Measurements from ENCODE around the gene SKAP1. TPM values are rescaled to one million over a fixed set of nuclear protein-coding genes. Genes with fewer than 3 reads are reported as not detected.
A peak's percentile ranks its signal among the peaks of the same experiment; 100 is the strongest.
"Not testable (repeated sequence)": the region's sequence is repeated elsewhere in the genome, so short reads cannot be mapped to it uniquely, and the experiment has no call there.

The SKAP1 gene
- total RNA-seq, 5 donors from 2014 or later (not counting 1 experiment from before 2014, with no cell fraction given), result 71.5 to 142 (median 80.4) TPM

DNA sequence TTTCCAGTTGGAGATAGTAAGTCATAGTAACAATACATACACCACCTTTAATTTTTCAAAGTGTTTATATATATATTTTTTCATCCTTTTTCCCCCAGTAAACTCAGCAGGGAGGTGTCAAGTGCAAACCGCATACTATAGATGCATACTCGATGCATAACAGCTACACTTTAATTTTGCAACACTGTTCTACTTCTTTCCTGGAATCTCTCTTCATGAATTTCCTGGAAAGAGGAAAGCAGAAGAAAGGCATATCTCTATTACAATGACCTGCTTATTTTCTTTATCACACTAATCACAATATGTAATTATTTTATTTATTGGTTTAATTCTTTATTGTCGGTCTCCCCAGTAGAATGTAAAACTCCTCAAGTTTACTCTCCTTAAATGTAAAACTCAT is 182.4 kb downstream of the SKAP1 start:
- Mint-ChIP-seq H3K4me1 (peaks cover 43 to 48% (median 43%) of the 10 kb centered on the region in 3 donors), H3K27me3 (no peaks in the 10 kb centered on the region), H3K4me3 (no peak overlapping the region), H3K36me3 (peaks cover 8% of the 10 kb centered on the region), H3K9me3 (no peaks in the 10 kb centered on the region), H3K27ac (no peak overlapping the region)
- Histone ChIP-seq H3K9me3 (no peaks in the 10 kb centered on the region), H3K4me1 (ENCODE audit: control insufficient read depth in 1 of 2, extremely low read depth in 1 of 2, insufficient read depth in 2 of 2, low read length in 2 of 2) (peaks cover 4 to 5% of the 10 kb centered on the region in 2 experiments), H3K4me3 (ENCODE audit: control insufficient read depth in 1 of 2, extremely low read depth in 1 of 2, low read length in 1 of 2) (no peak overlapping the region), H3K27ac (ENCODE audit: low read length) (no peak overlapping the region), H3K36me3 (ENCODE audit: control insufficient read depth in 2 of 2, extremely low read depth in 1 of 2, insufficient read depth in 1 of 2, low read length in 1 of 2) (peaks cover 0 to 1% of the 10 kb centered on the region in 2 donors), H3K27me3 (replicated peaks in 1 of 2; ENCODE audit: control insufficient read depth in 2 of 2, extremely low read depth in 1 of 2, insufficient read depth in 2 of 2, low read length in 1 of 2) (no peaks in the 10 kb centered on the region)
- ChIA-PET CTCF (no interaction called here), POLR2A (no interaction called here)
- ATAC-seq (replicated peaks in 1 of 4) (no peak), DNase-seq (no peak)
- no CpG with 5 or more reads among the region's 3 CpGs for WGBS (ENCODE audit: insufficient coverage)

DNA sequence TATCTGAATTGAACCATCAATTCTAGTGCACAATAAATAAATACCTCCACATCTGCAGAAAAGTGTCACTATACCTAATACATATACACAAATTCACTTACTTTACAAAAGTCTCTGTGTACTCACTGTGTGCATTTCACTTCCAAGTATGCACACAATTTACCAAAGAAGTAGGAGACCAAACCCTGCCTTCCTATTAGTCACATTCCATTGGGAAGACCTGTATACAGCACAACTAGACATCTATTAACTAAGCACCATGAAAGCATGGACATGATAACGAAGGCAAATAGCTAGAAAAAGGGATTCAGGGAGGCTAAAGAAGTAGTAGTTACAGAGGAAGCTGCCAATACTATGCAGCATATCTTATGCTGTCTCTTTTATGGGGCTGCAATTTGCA is 183.0 kb downstream of the SKAP1 start:
- ChIA-PET CTCF (interaction anchor here (0.6 to 1.1 kb wide), 3 partner anchors 16 to 1204 kb away, joined by 4 to 8 read pairs (median 6); no protein-coding TSS in a partner anchor), POLR2A (interaction anchor here in 1 of 2 donors (0.6 kb wide), 1 partner anchor 1756 kb away, joined by 3 read pairs; no protein-coding TSS in a partner anchor)
- WGBS (ENCODE audit: insufficient coverage), result no CpG with 5 or more reads among the region's 1 CpG
- peaks cover 48 to 54% (median 49%) of the 10 kb centered on the region in 3 donors for H3K4me1 Mint-ChIP-seq
- H3K27ac Mint-ChIP-seq, result peak overlapping the region; percentile 6 to 11
- DNase-seq, result no peak
- Histone ChIP-seq H3K9me3 (no peaks in the 10 kb centered on the region), H3K4me1 (ENCODE audit: control insufficient read depth in 1 of 2, extremely low read depth in 1 of 2, insufficient read depth in 2 of 2, low read length in 2 of 2) (peaks cover 6% of the 10 kb centered on the region in 2 experiments), H3K36me3 (ENCODE audit: control insufficient read depth in 2 of 2, extremely low read depth in 1 of 2, insufficient read depth in 1 of 2, low read length in 1 of 2) (no peaks in the 10 kb centered on the region), H3K27ac (ENCODE audit: low read length) (no peak overlapping the region), H3K27me3 (replicated peaks in 1 of 2; ENCODE audit: control insufficient read depth in 2 of 2, extremely low read depth in 1 of 2, insufficient read depth in 2 of 2, low read length in 1 of 2) (no peaks in the 10 kb centered on the region), H3K4me3 (ENCODE audit: control insufficient read depth in 1 of 2, extremely low read depth in 1 of 2, low read length in 1 of 2) (no peak overlapping the region)
- H3K27me3 Mint-ChIP-seq, result no peaks in the 10 kb centered on the region
- no peaks in the 10 kb centered on the region for H3K9me3 Mint-ChIP-seq
- peaks cover 8% of the 10 kb centered on the region for H3K36me3 Mint-ChIP-seq
- ATAC-seq (replicated peaks in 1 of 4), result no peak
- H3K4me3 Mint-ChIP-seq, result no peak overlapping the region

DNA sequence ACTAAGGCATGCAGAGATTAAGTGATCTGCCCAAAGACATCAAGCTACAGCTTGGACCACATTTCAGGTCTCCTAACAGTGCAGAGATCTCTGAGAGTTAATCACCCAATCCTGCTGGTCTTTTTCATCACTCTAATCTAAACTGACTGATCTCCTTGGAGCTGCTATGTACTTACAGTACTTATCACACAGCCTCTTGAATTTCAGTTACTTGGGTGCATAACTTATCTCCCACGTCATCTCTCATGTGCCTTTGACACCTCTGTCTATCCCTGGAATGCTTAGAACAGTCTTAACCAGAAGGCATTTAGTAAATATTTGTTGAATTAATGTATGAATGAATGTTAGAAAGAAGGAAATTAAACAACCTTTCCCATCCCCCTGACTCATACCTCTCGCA is 183.4 kb downstream of the SKAP1 start:
- DNase-seq (no peak), ATAC-seq (replicated peaks in 1 of 4) (no peak)
- H3K4me3 Mint-ChIP-seq, result no peak overlapping the region
- CTCF ChIA-PET, result interaction anchor here (0.6 to 1.2 kb wide), 4 partner anchors 11 to 1204 kb away, joined by 4 to 8 read pairs (median 5); no protein-coding TSS in a partner anchor
- POLR2A ChIA-PET, result interaction anchor here in 1 of 2 donors (0.6 kb wide), 1 partner anchor 1756 kb away, joined by 3 read pairs; no protein-coding TSS in a partner anchor
- Histone ChIP-seq H3K27ac (ENCODE audit: low read length) (no peak overlapping the region), H3K36me3 (ENCODE audit: control insufficient read depth in 2 of 2, extremely low read depth in 1 of 2, insufficient read depth in 1 of 2, low read length in 1 of 2) (no peaks in the 10 kb centered on the region), H3K4me3 (ENCODE audit: control insufficient read depth in 1 of 2, extremely low read depth in 1 of 2, low read length in 1 of 2) (no peak overlapping the region), H3K4me1 (ENCODE audit: control insufficient read depth in 1 of 2, extremely low read depth in 1 of 2, insufficient read depth in 2 of 2, low read length in 2 of 2) (peaks cover 8 to 10% of the 10 kb centered on the region in 2 experiments), H3K9me3 (no peaks in the 10 kb centered on the region), H3K27me3 (replicated peaks in 1 of 2; ENCODE audit: control insufficient read depth in 2 of 2, extremely low read depth in 1 of 2, insufficient read depth in 2 of 2, low read length in 1 of 2) (no peaks in the 10 kb centered on the region)
- WGBS (ENCODE audit: insufficient coverage), result 100% methylated on average over 1 of the region's 2 CpGs
- peak overlapping the region in 1 of 2 donors; percentile 11 for H3K27ac Mint-ChIP-seq
- H3K36me3 Mint-ChIP-seq, result peaks cover 8% of the 10 kb centered on the region
- H3K27me3 Mint-ChIP-seq, result no peaks in the 10 kb centered on the region
- H3K4me1 Mint-ChIP-seq, result peaks cover 51 to 58% (median 53%) of the 10 kb centered on the region in 3 donors
- no peaks in the 10 kb centered on the region for H3K9me3 Mint-ChIP-seq

DNA sequence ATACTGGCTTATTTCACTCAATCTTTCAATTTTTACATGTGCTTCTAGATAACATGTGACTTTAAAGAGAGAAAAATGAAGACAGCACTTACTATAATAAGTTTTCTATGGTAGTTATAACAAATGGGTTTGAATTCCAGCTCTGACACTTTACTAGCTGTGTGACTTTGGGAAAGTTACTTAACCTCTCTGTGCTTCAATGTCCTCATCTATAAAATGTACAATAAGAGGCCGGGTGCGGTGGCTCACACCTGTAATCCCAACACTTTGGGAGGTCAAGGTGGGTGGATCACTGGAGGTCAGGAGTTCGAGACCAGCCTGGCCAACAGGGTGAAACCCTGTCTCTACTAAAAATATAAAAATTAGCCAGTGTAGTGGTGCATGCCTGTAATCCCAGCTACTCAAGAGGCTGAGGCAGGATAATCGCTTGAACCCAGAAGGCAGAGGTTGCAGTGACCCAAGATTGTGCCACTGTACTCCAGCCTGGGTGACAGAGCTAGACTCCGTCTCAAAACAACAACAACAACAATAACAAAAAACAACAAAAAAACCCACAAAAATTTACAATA is 184.5 kb downstream of the SKAP1 start:
- Mint-ChIP-seq H3K4me1 (peaks cover 61 to 65% (median 64%) of the 10 kb centered on the region in 3 donors), H3K27ac (peak overlapping the region; percentile 40 to 46)
- H3K4me1 ChIP-seq (ENCODE audit: control insufficient read depth in 1 of 2, extremely low read depth in 1 of 2, insufficient read depth in 2 of 2, low read length in 2 of 2), result peaks cover 15 to 19% of the 10 kb centered on the region in 2 experiments
- DNase-seq; H3K4me3 ChIP-seq (ENCODE audit: control insufficient read depth in 1 of 2, extremely low read depth in 1 of 2, low read length in 1 of 2); H3K4me3 Mint-ChIP-seq; H3K36me3 ChIP-seq (ENCODE audit: control insufficient read depth in 2 of 2, extremely low read depth in 1 of 2, insufficient read depth in 1 of 2, low read length in 1 of 2); POLR2A ChIA-PET; H3K36me3 Mint-ChIP-seq; ATAC-seq (replicated peaks in 1 of 4); H3K9me3 Mint-ChIP-seq; H3K27me3 Mint-ChIP-seq; H3K9me3 ChIP-seq; H3K27ac ChIP-seq (ENCODE audit: low read length); H3K27me3 ChIP-seq (replicated peaks in 1 of 2; ENCODE audit: control insufficient read depth in 2 of 2, extremely low read depth in 1 of 2, insufficient read depth in 2 of 2, low read length in 1 of 2): not testable (repeated sequence)
- 100% methylated on average over 2 of the region's 5 CpGs for WGBS (ENCODE audit: insufficient coverage)
- CTCF ChIA-PET, result interaction anchor here in 1 of 2 donors (1.1 to 1.9 kb wide), 3 partner anchors 12 to 17 kb away, joined by 4 to 6 read pairs (median 4); no protein-coding TSS in a partner anchor

DNA sequence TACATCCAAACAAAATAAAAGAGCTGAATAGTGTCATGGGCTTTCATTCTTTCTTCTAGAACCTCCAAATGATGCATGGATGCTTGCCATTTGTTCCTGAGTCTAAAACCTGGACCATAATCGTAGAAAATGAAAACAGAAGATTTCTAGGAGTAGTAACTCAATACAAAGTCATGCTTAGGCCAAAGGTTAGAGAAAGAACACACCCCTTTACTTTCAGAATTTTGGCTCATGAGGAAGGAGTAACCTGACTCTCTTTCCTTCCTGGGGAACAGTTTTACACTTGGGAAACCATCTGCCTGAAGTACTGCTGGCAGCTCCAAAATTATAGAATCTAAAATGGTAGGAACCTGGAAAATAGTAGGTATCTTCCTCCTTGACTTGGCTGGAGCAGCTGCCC is 185.2 kb downstream of the SKAP1 start:
- Mint-ChIP-seq H3K9me3 (no peaks in the 10 kb centered on the region), H3K27ac (peak overlapping the region; percentile 40 to 46), H3K4me3 (no peak overlapping the region), H3K36me3 (peaks cover 8% of the 10 kb centered on the region), H3K4me1 (peaks cover 68 to 70% (median 69%) of the 10 kb centered on the region in 3 donors), H3K27me3 (no peaks in the 10 kb centered on the region)
- DNase-seq, result no peak
- ChIA-PET CTCF (interaction anchor here (0.6 to 1.9 kb wide), 4 partner anchors 16 to 248 kb away, joined by 3 to 6 read pairs (median 4); no protein-coding TSS in a partner anchor), POLR2A (interaction anchor here in 1 of 2 donors (0.6 kb wide), 1 partner anchor 9 kb away, joined by 4 read pairs; no protein-coding TSS in a partner anchor)
- Histone ChIP-seq H3K36me3 (ENCODE audit: control insufficient read depth in 2 of 2, extremely low read depth in 1 of 2, insufficient read depth in 1 of 2, low read length in 1 of 2) (no peaks in the 10 kb centered on the region), H3K4me1 (ENCODE audit: control insufficient read depth in 1 of 2, extremely low read depth in 1 of 2, insufficient read depth in 2 of 2, low read length in 2 of 2) (peaks cover 19% of the 10 kb centered on the region in 2 experiments), H3K27me3 (replicated peaks in 1 of 2; ENCODE audit: control insufficient read depth in 2 of 2, extremely low read depth in 1 of 2, insufficient read depth in 2 of 2, low read length in 1 of 2) (no peaks in the 10 kb centered on the region), H3K9me3 (no peaks in the 10 kb centered on the region), H3K4me3 (ENCODE audit: control insufficient read depth in 1 of 2, extremely low read depth in 1 of 2, low read length in 1 of 2) (no peak overlapping the region), H3K27ac (ENCODE audit: low read length) (no peak overlapping the region)
- ATAC-seq (replicated peaks in 1 of 4), result no peak
- WGBS (ENCODE audit: insufficient coverage), result no CpG with 5 or more reads among the region's 1 CpG

DNA sequence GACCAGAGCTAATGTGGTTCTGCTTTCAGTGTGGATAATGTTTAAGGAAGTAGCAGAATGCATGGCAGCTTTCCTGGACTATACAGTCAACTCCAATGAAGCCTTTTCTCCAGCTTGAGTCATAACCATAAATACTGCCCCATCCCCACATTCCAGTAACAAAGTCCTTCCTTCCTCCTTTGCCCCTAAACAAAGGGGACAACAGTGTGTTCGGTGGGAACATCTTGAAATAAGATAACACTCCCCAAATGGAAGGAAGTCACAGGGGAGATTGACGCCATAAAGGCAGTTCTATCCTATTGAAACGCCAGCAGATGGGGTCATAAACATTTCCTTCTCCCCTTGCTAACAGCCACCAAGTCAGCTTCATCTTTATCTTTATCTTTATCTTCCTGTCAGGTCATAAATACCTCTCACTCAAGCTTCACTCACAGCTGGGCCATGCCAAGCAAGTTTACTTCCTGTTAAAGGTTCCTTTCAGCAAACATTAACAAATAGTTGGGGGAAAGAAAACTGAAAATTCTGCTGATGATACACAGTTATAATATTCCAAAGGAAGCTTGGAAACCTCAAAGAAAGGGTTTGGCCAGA is 185.8 kb downstream of the SKAP1 start:
- Mint-ChIP-seq H3K9me3 (no peaks in the 10 kb centered on the region), H3K4me3 (no peak overlapping the region), H3K27ac (peak overlapping the region in 1 of 2 donors; percentile 37), H3K36me3 (peaks cover 10% of the 10 kb centered on the region), H3K4me1 (peaks cover 72 to 76% (median 75%) of the 10 kb centered on the region in 3 donors), H3K27me3 (no peaks in the 10 kb centered on the region)
- DNase-seq (peak in 1 of 35 experiments; percentile 20), ATAC-seq (replicated peaks in 1 of 4) (peak; percentile 45 to 63 (median 56))
- POLR2A ChIA-PET, result interaction anchor here in 1 of 2 donors (0.6 kb wide), 1 partner anchor 10 kb away, joined by 4 read pairs; no protein-coding TSS in a partner anchor
- CTCF ChIA-PET, result interaction anchor here (0.6 to 1.9 kb wide), 4 partner anchors 16 to 248 kb away, joined by 3 to 6 read pairs (median 4); no protein-coding TSS in a partner anchor
- Histone ChIP-seq H3K36me3 (ENCODE audit: control insufficient read depth in 2 of 2, extremely low read depth in 1 of 2, insufficient read depth in 1 of 2, low read length in 1 of 2) (no peaks in the 10 kb centered on the region), H3K27ac (ENCODE audit: low read length) (no peak overlapping the region), H3K9me3 (no peaks in the 10 kb centered on the region), H3K4me1 (ENCODE audit: control insufficient read depth in 1 of 2, extremely low read depth in 1 of 2, insufficient read depth in 2 of 2, low read length in 2 of 2) (peaks cover 19% of the 10 kb centered on the region in 2 experiments), H3K27me3 (replicated peaks in 1 of 2; ENCODE audit: control insufficient read depth in 2 of 2, extremely low read depth in 1 of 2, insufficient read depth in 2 of 2, low read length in 1 of 2) (no peaks in the 10 kb centered on the region), H3K4me3 (ENCODE audit: control insufficient read depth in 1 of 2, extremely low read depth in 1 of 2, low read length in 1 of 2) (no peak overlapping the region)
- WGBS (ENCODE audit: insufficient coverage), result 100% methylated on average over 1 of the region's 3 CpGs

Measured in T-cell (primary cell).